ENCODE data around the gene LZTR1.
"Not testable (repeated sequence)": the region's sequence is repeated elsewhere in the genome, so short reads cannot be mapped to it uniquely, and the experiment has no call there.

Gene LZTR1

DNA sequence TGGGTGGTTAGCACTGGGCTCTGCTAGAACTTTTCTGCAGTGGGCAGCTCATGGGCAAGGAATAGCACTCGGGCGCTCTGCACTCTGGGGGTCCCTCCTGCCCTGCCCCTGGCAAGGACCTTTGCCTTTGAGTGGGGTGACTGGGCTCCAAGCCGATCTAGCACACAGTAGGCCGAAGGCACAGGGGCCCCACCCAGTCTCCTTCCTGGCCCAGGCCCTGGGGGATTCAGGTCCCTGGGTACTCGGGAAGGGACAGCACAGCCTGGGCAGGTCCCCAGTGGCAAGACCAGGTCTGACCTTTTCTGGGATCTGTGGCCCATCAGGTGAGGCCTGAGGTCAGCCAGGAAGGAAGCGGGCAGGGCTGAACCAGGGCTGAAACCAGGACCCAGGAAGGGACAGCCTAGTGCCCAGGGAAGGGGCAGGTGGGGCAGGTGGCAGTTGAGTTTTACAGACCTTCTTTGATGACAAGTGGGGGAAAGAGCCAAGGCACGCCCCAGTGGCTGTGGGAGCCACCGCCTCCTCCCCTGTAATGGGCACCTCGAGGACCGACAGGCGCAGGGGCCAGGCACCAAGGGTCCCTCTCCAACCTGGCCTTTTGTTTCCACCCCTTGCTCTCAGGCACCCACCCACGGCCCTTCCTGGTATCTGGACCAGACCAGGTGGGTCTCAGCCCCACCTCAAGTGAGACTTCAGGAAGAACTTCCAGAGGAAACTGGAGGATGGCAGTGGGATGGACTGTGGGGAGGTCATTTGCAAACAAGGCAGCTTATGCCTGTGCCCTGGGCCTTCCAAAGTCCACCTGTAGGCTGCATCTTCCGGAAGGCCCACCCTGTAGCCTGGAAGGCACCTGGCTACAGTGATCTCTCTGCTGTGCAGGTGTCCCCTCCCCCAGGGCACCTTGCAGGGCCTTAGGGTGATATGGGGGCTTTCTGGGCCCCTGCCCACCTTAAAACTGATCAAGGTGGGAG is 15.9 kb upstream of the LZTR1 start:
- DNase-seq (ENCODE audit: low spot score) = no peak

DNA sequence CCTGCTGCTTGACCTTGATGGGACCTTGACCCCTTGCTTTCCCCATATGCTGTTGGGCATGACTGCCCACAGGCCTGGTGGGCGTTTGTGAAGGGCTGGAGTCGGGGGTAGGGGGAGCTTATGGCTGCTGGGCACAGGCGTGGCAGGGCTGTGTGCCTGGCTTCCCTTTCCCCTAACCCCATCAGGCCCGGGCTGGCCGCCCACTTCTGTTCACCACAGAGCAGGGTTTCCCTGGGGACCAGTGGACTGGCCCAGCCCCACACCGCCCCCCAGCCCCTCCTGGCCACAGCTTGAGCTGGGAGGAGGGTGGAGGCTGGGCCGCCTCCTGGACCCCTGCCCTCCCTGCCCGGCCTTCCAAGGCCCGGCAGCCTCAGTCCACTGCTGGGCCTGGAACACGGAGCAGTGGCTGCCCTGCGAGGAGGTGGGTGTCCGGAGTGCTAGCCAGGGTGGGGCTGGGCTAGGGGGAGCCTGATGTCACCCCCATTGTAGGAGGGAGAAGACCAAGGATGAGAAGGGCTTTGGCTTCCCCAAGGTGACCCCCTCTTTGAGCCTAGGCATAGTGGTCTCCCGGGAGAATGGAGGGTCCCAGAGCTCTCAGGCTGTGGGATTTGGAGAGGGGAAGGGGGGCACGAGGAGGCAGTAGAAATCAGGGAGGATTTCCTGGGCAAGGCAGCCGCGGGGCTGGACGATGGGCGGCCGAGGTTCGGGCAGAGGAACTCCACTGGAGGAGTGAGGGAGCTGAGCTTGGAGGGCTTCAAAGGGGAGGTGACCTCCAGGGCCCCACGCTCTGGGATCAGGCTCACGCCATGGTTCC is 15.0 kb upstream of the LZTR1 start, which contains the start of gene AIFM3:
Gene AIFM3, plus strand, starts transcription at position 373 of the 814 bp plus-strand sequence. CDS start 690 bp downstream, outside the sequence.
- no peak for DNase-seq (ENCODE audit: low spot score)

GRCh38 chr22:20967697-20968211 is 14.3 kb upstream of the LZTR1 start:
- DNase-seq (ENCODE audit: low spot score) = no peak

DNA sequence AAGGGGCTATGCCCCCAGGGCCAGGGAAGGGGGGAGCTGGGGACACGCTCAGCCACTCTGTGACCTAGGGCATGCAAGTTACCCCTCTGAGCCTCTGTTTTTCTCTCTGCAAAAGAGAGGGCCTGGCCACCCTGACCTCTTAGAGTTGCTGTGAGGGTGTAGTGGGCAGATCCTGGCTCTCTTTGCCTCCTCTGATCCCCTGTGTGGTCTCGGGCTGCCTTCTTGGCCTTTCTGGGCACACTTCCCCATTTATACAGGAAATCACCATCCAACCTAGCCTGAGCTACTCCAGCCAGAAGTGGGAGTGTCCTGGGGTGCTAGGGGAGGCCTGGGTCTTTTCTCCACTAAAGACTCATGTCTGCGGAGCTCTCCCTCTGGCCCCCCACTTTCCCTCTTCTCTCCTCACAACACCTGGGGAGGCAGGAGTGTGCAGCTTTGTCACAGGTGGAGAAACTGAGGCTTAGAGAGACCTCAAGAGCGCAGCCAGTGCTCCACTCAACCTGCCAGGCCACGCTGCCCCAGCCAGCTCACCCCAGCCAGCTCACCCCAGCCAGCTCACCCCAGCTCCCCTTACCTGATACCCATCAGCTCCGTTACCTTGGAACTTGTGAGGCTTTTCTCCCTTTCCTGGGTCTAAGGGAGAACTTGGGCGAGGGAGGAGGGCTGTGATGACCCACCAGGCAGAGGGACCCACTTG is 13.7 kb upstream of the LZTR1 start:
- DNase-seq (ENCODE audit: low spot score) = no peak

DNA sequence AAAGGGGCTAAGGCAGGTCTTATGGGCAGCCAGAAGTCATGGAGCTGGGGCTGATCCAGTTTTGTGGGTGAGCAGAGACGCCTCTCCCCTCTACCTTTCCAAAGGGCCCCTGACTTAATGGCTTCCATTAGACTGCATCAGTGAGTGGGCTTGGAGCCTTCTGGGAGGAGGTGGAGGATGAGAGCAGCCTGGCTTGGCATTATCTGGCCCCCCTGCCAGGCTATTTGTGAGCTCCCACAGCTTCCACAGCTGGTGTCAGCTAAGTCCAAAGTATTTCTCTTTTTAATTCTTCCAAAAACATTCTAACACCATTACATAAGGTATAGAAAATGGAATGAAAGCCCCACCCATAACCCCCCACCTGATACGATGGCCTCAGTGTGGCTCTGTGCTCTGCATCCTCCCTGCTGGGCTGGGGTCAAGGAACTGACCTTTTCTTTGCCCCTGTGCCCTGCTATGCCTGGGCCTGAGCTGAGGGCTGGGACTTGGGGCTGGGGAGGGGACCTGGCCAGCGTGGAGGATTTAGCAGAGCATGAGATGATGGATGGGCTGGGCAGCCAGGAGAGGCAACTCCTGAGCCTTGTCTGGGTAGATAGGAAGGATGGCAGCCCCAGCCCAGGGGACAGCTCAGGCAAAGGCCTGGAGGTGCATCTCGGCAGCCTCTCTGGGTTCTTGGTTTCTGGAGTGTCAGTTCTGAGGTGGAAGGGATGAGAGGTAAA is 11.0 kb upstream of the LZTR1 start:
- DNase-seq (ENCODE audit: low spot score) = no peak

DNA sequence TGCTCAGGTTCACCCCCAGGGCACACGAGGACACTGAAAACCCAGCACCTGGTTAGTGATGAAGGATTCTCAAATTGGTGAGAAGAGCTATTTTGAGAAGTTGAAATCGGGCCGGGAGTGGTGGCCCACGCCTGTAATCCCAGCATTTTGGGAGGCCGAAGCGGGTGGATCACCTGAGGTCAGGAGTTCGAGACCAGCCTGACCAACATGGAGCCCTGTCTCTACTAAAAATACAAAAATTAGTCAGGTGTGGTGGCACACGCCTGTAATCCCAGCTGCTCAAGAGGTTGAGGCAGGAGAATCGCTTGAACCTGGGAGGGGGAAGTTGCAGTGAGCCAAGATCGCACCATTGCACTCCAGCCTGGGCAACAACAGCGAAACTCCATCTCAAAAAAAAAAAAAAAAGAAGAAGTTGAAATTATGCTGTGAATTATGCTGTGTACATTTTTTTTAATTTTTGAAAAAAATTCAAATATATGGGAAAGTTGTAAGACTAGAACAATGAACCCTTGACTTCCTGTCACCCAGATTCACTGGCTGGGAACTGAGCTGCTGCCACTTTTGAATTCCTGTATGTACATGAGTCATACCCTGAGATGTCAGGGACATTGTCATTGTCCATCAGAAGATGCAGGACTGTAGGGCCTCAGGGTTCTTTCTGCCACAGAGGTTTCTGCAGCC is 9.9 kb upstream of the LZTR1 start:
- not testable (repeated sequence) for DNase-seq (ENCODE audit: low spot score)

DNA sequence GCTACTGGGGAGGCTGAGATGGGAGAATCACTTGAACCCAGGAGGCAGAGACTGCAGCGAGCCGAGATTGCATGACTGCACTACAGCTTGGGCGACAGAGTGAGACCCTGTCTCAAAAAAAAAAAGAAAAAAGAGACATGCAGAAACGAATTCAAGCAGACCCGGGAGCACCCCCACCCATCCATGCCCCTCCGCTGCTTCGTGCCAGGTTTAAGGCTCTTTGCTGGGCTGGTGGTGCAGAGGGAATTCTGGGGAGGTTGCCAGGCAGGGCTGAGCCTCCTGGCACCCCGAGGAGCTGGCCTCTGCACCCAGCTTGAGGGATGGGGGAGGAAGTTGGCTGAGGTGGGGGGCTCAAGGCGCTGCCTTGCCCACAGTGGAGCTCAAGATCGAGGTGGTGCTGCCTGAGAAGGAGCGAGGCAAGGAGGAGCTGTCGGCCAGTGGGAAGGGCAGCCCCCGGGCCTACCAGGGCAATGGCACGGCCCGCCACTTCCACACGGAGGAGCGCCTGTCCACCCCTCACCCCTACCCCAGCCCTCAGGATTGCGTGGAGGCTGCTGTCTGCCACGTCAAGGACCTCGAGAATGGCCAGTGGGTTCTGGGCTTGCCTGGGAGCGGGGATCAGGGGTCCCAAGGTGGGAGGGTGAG is 9.0 kb upstream of the LZTR1 start:
- no peak for DNase-seq (ENCODE audit: low spot score)

GRCh38 chr22:20973634-20974286 is 8.3 kb upstream of the LZTR1 start:
- no peak for DNase-seq (ENCODE audit: low spot score)

DNA sequence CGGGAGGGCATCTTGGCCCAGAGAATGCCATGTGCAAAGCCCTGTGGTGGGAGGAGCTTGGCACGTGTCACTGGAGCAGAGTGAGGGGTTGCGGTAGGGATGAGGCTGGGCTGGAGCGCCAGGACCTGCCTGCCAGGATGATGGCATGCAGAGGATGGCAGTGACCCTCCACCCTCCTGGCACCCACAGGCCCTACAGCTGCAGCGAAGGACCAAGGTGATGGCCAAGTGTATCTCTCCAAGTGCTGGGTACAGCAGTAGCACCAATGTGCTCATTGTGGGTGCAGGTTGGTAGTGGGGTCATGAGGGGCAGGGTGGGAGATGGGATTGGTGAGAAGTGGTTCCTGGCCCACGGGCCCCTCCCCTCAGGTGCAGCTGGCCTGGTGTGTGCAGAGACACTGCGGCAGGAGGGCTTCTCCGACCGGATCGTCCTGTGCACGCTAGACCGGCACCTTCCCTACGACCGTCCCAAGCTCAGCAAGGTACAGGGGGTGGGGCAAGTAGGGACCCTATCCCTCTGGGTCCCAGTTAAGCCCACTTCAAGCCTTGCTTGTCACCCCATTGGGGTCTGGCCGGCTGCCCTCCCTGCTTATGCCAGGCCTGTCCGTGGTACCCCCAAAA is 7.7 kb upstream of the LZTR1 start:
- no peak for DNase-seq (ENCODE audit: low spot score)

- no peak for DNase-seq (ENCODE audit: low spot score)
Measured at GRCh38 chr22:20975541-20976290, 6.4 kb upstream of the LZTR1 start.

GRCh38 chr22:20976291-20976877 is 5.7 kb upstream of the LZTR1 start:
- no peak for DNase-seq (ENCODE audit: low spot score)

- DNase-seq (ENCODE audit: low spot score) = no peak
Measured at GRCh38 chr22:20977019-20977418, 5.1 kb upstream of the LZTR1 start.

- no peak for DNase-seq (ENCODE audit: low spot score)
Measured at GRCh38 chr22:20977516-20978170, 4.5 kb upstream of the LZTR1 start.

DNA sequence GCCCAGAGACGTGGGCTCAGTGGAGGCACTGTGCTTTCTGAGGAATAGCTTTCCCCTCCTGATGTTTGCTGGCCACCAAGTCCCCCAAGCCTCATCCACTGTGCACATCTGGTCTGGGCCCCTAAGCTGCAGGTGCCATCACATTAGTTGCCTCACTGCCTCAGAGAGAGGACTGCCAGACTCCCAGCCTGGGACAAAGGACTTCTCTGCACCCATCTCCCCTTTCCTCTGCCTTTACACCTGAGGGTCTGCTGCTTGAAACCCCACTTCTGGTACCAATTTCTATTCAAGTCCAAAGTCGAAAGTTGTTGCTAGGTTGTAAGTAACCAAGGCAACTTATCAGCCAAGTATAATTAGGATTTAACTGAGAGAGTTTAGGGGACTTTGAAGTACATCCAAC is 3.7 kb upstream of the LZTR1 start:
- DNase-seq (ENCODE audit: low spot score) = no peak

GRCh38 chr22:20979243-20979809 is 2.8 kb upstream of the LZTR1 start:
- peak; percentile 76 for DNase-seq (ENCODE audit: low spot score)

- DNase-seq (ENCODE audit: low spot score) = no peak
Measured at GRCh38 chr22:20979940-20980453, 2.1 kb upstream of the LZTR1 start.

- DNase-seq (ENCODE audit: low spot score) = no peak
Measured at GRCh38 chr22:20980523-20980922, 1.6 kb upstream of the LZTR1 start.

Measured in SK-N-DZ (cell line).